HepG2 (cell line): ENCODE measurements around the gene SNF8. TPM values are rescaled to one million over a fixed set of nuclear protein-coding genes. Genes with fewer than 3 reads are reported as not detected.

Source experiments
- ARHGAP35 ChIP-seq: sonication (generic); formaldehyde crosslinking; IDR thresholded peaks from 2 replicates; pipeline ENCODE4 v1.9.0; 2022; ENCODE audit warnings: mild to moderate bottlenecking, inconsistent platforms, moderate library complexity, missing genetic modification reagents, borderline replicate concordance
- ATF1 ChIP-seq: IDR thresholded peaks from 2 replicates; pipeline ENCODE4 v1.6.1; 2016; ENCODE audit warnings: mild to moderate bottlenecking, control low read depth
- CENPX ChIP-seq: sonication (generic); formaldehyde crosslinking; IDR thresholded peaks from 2 replicates; pipeline ENCODE4 v1.9.0; 2021; ENCODE audit warnings: mild to moderate bottlenecking, missing genetic modification reagents, moderate library complexity
- FOXK2 ChIP-seq: fragments of 450-650 bp; IDR thresholded peaks from 2 replicates; pipeline ENCODE4 v1.6.1; 2016
- KLF6 ChIP-seq: IDR thresholded peaks from 2 replicates; pipeline ENCODE4 v1.8.0; 2016; ENCODE audit warnings: missing biosample characterization, missing genetic modification reagents
- LCORL ChIP-seq, 2 experiments: fragments of 450-650 bp in 1 of 2; sonication (generic) in 1 of 2; formaldehyde crosslinking in 1 of 2; IDR thresholded peaks; 2 replicates each; pipeline versions ENCODE4 v1.5.0 to v1.6.1; 2017 to 2020; ENCODE audit warnings: antibody characterized with exemption in 1 of 2, missing genetic modification reagents in 1 of 2
- PCBP2 ChIP-seq: fragments of 200-400 bp; formaldehyde crosslinking; optimal IDR thresholded peaks from 2 replicates; pipeline ENCODE3; 2018; ENCODE audit warnings: low read length, low read depth; ENCODE audit not compliant: poor library complexity, severe bottlenecking
- SAP130 ChIP-seq: IDR thresholded peaks from 2 replicates; pipeline ENCODE4 v1.6.1; 2016; ENCODE audit warnings: low read depth
- THYN1 ChIP-seq: sonication (generic); formaldehyde crosslinking; IDR thresholded peaks from 2 replicates; pipeline ENCODE4 v1.8.1; 2023; ENCODE audit warnings: low read depth, mild to moderate bottlenecking, moderate library complexity, missing genetic modification reagents, borderline replicate concordance
- ZNF572 ChIP-seq: sonication (generic); formaldehyde crosslinking; IDR thresholded peaks from 2 replicates; pipeline ENCODE4 v1.5.1; 2020; ENCODE audit warnings: mild to moderate bottlenecking, missing genetic modification reagents
- polyA plus RNA-seq, 8 experiments: library from polyadenylated mRNA; depleted of rRNA in 3 of 8; stranded (reverse) in 7 of 8; unstranded in 1 of 8; fragments of >200 nt; fragmentation: Illumina TruSeq in 4 of 8; extraction: Trizol in 4 of 8; gene quantifications; 2 replicates each; pipeline versions ENCODE4 v1.2.1 to v1.2.3, GENCODE V29; 2011 to 2016; ENCODE audit warnings: low read depth in 4 of 8, missing spikeins in 1 of 8, mixed read lengths in 1 of 8; ENCODE audit not compliant: insufficient read depth in 1 of 8
- total RNA-seq, 5 experiments: library from RNA; depleted of rRNA; stranded (reverse); fragments of >200 nt; fragmentation: Illumina TruSeq; extraction: Trizol; gene quantifications; 2 replicates each; pipeline ENCODE4 v1.2.3, GENCODE V29; 2016; ENCODE audit warnings: low read depth in 1 of 5
- TF ChIP-seq, protein P1 (sequence below): IDR thresholded peaks from 2 replicates; pipeline ENCODE4 v1.6.1; 2012; ENCODE audit warnings: low read depth, low read length, improper control_type of control experiment
- TF ChIP-seq, protein P2 (sequence below): sonication (generic); formaldehyde crosslinking; IDR thresholded peaks from 2 replicates; pipeline ENCODE4 v1.4.0; 2020; ENCODE audit warnings: missing genetic modification reagents
- TF ChIP-seq, protein P3 (sequence below): sonication (generic); formaldehyde crosslinking; conservative IDR thresholded peaks from 2 replicates; pipeline ENCODE4 v1.8.0; 2022; ENCODE audit warnings: low read depth, missing genetic modification reagents
- TF ChIP-seq, protein P4 (sequence below): sonication (generic); formaldehyde crosslinking; IDR thresholded peaks from 2 replicates; pipeline ENCODE4 v1.4.0; 2020; ENCODE audit warnings: missing genetic modification reagents, mild to moderate bottlenecking, borderline replicate concordance
- TF ChIP-seq, protein P5 (sequence below): sonication (generic); formaldehyde crosslinking; IDR thresholded peaks from 2 replicates; pipeline ENCODE4 v1.5.0; 2020; ENCODE audit warnings: missing genetic modification reagents

Gene SNF8
- total and polyA plus RNA-seq, 2 of the 13 experiments (the other 11 are each of a cell fraction or from before 2014, with no cell fraction given): 114 to 153 TPM

DNA sequence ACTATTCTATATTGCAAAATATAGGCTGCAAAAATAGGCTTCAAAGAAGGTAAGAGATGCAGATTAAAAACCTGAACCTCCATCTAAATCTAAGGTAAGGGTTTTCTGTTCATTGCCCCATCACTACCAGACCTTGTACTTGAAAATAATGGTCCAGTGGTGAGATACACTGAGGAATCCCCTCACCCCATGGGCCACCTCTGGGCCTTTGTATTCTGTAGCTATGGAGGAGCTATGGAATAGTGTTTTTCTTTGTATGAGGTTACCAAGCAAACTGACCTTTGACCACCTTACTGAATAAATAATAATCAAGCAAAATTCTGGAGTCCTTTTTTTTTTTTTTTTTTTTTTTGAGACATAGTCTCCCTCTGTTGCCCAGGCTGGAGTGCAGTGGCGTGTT is 41.2 kb downstream of the SNF8 start (continued):
- TF ChIP-seq, protein P1, sequence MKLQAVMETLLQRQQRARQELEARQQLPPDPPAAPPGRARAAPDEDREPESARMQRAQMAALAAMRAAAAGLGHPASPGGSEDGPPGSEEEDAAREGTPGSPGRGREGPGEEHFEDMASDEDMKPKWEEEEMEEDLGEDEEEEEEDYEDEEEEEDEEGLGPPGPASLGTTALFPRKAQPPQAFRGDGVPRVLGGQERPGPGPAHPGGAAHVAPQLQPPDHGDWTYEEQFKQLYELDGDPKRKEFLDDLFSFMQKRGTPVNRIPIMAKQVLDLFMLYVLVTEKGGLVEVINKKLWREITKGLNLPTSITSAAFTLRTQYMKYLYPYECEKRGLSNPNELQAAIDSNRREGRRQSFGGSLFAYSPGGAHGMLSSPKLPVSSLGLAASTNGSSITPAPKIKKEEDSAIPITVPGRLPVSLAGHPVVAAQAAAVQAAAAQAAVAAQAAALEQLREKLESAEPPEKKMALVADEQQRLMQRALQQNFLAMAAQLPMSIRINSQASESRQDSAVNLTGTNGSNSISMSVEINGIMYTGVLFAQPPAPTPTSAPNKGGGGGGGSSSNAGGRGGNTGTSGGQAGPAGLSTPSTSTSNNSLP: 0 out of 2 replicates have a peak, but pooled peaks have one; percentile 24
- TF ChIP-seq ARHGAP35 (CRISPR knock-in tag): no peak
- TF ChIP-seq THYN1 (CRISPR knock-in tag): no peak
- TF ChIP-seq, protein P2, sequence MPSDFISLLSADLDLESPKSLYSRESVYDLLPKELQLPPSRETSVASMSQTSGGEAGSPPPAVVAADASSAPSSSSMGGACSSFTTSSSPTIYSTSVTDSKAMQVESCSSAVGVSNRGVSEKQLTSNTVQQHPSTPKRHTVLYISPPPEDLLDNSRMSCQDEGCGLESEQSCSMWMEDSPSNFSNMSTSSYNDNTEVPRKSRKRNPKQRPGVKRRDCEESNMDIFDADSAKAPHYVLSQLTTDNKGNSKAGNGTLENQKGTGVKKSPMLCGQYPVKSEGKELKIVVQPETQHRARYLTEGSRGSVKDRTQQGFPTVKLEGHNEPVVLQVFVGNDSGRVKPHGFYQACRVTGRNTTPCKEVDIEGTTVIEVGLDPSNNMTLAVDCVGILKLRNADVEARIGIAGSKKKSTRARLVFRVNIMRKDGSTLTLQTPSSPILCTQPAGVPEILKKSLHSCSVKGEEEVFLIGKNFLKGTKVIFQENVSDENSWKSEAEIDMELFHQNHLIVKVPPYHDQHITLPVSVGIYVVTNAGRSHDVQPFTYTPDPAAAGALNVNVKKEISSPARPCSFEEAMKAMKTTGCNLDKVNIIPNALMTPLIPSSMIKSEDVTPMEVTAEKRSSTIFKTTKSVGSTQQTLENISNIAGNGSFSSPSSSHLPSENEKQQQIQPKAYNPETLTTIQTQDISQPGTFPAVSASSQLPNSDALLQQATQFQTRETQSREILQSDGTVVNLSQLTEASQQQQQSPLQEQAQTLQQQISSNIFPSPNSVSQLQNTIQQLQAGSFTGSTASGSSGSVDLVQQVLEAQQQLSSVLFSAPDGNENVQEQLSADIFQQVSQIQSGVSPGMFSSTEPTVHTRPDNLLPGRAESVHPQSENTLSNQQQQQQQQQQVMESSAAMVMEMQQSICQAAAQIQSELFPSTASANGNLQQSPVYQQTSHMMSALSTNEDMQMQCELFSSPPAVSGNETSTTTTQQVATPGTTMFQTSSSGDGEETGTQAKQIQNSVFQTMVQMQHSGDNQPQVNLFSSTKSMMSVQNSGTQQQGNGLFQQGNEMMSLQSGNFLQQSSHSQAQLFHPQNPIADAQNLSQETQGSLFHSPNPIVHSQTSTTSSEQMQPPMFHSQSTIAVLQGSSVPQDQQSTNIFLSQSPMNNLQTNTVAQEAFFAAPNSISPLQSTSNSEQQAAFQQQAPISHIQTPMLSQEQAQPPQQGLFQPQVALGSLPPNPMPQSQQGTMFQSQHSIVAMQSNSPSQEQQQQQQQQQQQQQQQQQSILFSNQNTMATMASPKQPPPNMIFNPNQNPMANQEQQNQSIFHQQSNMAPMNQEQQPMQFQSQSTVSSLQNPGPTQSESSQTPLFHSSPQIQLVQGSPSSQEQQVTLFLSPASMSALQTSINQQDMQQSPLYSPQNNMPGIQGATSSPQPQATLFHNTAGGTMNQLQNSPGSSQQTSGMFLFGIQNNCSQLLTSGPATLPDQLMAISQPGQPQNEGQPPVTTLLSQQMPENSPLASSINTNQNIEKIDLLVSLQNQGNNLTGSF: no peak
- no peak for TF ChIP-seq PCBP2
- TF ChIP-seq CENPX (CRISPR knock-in tag): no peak
- TF ChIP-seq, protein P3, sequence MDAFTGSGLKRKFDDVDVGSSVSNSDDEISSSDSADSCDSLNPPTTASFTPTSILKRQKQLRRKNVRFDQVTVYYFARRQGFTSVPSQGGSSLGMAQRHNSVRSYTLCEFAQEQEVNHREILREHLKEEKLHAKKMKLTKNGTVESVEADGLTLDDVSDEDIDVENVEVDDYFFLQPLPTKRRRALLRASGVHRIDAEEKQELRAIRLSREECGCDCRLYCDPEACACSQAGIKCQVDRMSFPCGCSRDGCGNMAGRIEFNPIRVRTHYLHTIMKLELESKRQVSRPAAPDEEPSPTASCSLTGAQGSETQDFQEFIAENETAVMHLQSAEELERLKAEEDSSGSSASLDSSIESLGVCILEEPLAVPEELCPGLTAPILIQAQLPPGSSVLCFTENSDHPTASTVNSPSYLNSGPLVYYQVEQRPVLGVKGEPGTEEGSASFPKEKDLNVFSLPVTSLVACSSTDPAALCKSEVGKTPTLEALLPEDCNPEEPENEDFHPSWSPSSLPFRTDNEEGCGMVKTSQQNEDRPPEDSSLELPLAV (CRISPR knock-in tag): no peak
- TF ChIP-seq ATF1 (CRISPR knock-in tag): no peak
- TF ChIP-seq ZNF572 (CRISPR knock-in tag): no peak
- TF ChIP-seq KLF6: no peak
- TF ChIP-seq, protein P4, sequence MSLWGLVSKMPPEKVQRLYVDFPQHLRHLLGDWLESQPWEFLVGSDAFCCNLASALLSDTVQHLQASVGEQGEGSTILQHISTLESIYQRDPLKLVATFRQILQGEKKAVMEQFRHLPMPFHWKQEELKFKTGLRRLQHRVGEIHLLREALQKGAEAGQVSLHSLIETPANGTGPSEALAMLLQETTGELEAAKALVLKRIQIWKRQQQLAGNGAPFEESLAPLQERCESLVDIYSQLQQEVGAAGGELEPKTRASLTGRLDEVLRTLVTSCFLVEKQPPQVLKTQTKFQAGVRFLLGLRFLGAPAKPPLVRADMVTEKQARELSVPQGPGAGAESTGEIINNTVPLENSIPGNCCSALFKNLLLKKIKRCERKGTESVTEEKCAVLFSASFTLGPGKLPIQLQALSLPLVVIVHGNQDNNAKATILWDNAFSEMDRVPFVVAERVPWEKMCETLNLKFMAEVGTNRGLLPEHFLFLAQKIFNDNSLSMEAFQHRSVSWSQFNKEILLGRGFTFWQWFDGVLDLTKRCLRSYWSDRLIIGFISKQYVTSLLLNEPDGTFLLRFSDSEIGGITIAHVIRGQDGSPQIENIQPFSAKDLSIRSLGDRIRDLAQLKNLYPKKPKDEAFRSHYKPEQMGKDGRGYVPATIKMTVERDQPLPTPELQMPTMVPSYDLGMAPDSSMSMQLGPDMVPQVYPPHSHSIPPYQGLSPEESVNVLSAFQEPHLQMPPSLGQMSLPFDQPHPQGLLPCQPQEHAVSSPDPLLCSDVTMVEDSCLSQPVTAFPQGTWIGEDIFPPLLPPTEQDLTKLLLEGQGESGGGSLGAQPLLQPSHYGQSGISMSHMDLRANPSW (CRISPR knock-in tag): no peak
- TF ChIP-seq FOXK2: no peak
- TF ChIP-seq, protein P5, sequence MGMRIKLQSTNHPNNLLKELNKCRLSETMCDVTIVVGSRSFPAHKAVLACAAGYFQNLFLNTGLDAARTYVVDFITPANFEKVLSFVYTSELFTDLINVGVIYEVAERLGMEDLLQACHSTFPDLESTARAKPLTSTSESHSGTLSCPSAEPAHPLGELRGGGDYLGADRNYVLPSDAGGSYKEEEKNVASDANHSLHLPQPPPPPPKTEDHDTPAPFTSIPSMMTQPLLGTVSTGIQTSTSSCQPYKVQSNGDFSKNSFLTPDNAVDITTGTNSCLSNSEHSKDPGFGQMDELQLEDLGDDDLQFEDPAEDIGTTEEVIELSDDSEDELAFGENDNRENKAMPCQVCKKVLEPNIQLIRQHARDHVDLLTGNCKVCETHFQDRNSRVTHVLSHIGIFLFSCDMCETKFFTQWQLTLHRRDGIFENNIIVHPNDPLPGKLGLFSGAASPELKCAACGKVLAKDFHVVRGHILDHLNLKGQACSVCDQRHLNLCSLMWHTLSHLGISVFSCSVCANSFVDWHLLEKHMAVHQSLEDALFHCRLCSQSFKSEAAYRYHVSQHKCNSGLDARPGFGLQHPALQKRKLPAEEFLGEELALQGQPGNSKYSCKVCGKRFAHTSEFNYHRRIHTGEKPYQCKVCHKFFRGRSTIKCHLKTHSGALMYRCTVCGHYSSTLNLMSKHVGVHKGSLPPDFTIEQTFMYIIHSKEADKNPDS (CRISPR knock-in tag): no peak
- TF ChIP-seq LCORL (IDR thresholded peaks at IDR 0.05): no peak
- no peak for TF ChIP-seq LCORL (CRISPR knock-in tag; IDR thresholded peaks at IDR 0.05)
- peak; percentile 34; the same call in 1 of the 2 replicates for TF ChIP-seq SAP130 (CRISPR knock-in tag)
